HEK293 (cell line): ENCODE measurements around the gene PPOX.

Experiments
- CTCF ChIA-PET: fragments of 350-600 bp; formaldehyde crosslinking; extraction: SDS; loops from one replicate; lab custom pipeline; 2021; ENCODE audit warnings: antibody characterized with exemption; lab: Yijun Ruan, JAX
- POLR2A ChIA-PET: fragments of 300-600 bp; formaldehyde crosslinking; extraction: SDS; loops from one replicate; lab custom pipeline; 2020; ENCODE audit warnings: antibody characterized with exemption, inconsistent platforms; lab: Yijun Ruan, JAX
- H3K27ac ChIP-seq: fragments of 200-500 bp; sonication (Bioruptor generic); 2 replicates; pipeline ENCODE4 v1.5.1; 2014; ENCODE audit warnings: low read depth, low read length, control low read depth, inconsistent platforms; ENCODE audit errors: extremely low read depth
- H3K36me3 ChIP-seq, 2 experiments: fragments of 200-500 bp in 1 of 2; sonication (Bioruptor generic) in 1 of 2; 1 replicate in 1 of 2; 2 replicates in 1 of 2; pipeline ENCODE4 v1.5.1; 2014 to 2017; ENCODE audit warnings: inconsistent platforms in 2 of 2, low read length in 2 of 2; ENCODE audit not compliant: control insufficient read depth in 2 of 2, insufficient read depth in 1 of 2
- H3K4me1 ChIP-seq: fragments of 200-500 bp; sonication (Bioruptor generic); 2 replicates; pipeline ENCODE4 v1.5.1; 2014; ENCODE audit warnings: mild to moderate bottlenecking, low read length, inconsistent platforms; ENCODE audit not compliant: control insufficient read depth, insufficient read depth
- H3K4me3 ChIP-seq: 2 replicates; pipeline ENCODE4 v1.5.1; 2011; ENCODE audit warnings: low read depth, mild to moderate bottlenecking, control low read depth, low read length, moderate library complexity
- H3K9me3 ChIP-seq: fragments of 200-500 bp; sonication (Bioruptor generic); 2 replicates; pipeline ENCODE4 v1.5.1; 2014; ENCODE audit warnings: low read depth, low read length, inconsistent platforms; ENCODE audit not compliant: control insufficient read depth, insufficient read depth
- BCL11A ChIP-seq: fragments of 450-650 bp; formaldehyde crosslinking; IDR thresholded peaks from 2 replicates; pipeline ENCODE4 v1.5.1; 2016; ENCODE audit warnings: low read depth, missing biosample characterization, missing genetic modification characterization
- CTCF ChIP-seq: fragments of 450-650 bp; formaldehyde crosslinking; IDR thresholded peaks from 2 replicates; pipeline ENCODE4 v1.5.1; 2016; ENCODE audit warnings: missing biosample characterization, missing genetic modification characterization
- OSR2 ChIP-seq: fragments of 450-650 bp; formaldehyde crosslinking; IDR thresholded peaks from 2 replicates; pipeline ENCODE4 v1.5.1; 2016; ENCODE audit warnings: missing biosample characterization, missing genetic modification characterization
- TRIM28 ChIP-seq: IDR thresholded peaks from 2 replicates; pipeline ENCODE4 v1.6.1; 2011; ENCODE audit warnings: low read length, control low read depth, borderline replicate concordance
- YY1 ChIP-seq: fragments of 450-650 bp; formaldehyde crosslinking; IDR thresholded peaks from 2 replicates; pipeline ENCODE4 v1.5.1; 2018; ENCODE audit warnings: missing biosample characterization, missing genetic modification characterization
- ZBTB1 ChIP-seq: fragments of 450-650 bp; formaldehyde crosslinking; IDR thresholded peaks from 2 replicates; pipeline ENCODE4 v1.5.1; 2016; ENCODE audit warnings: missing biosample characterization, missing genetic modification characterization
- ZBTB10 ChIP-seq: fragments of 450-650 bp; formaldehyde crosslinking; IDR thresholded peaks from 2 replicates; pipeline ENCODE4 v1.5.1; 2016; ENCODE audit warnings: missing biosample characterization, missing genetic modification characterization
- ZEB2 ChIP-seq: fragments of 450-650 bp; formaldehyde crosslinking; IDR thresholded peaks from 2 replicates; pipeline ENCODE4 v1.5.1; 2016; ENCODE audit warnings: missing biosample characterization, missing genetic modification characterization
- ZFP37 ChIP-seq: fragments of 450-650 bp; formaldehyde crosslinking; IDR thresholded peaks from 2 replicates; pipeline ENCODE4 v1.5.1; 2016; ENCODE audit warnings: missing biosample characterization, missing genetic modification characterization
- ZFP69B ChIP-seq: fragments of 450-650 bp; formaldehyde crosslinking; IDR thresholded peaks from 2 replicates; pipeline ENCODE4 v1.5.1; 2016; ENCODE audit warnings: missing biosample characterization, missing genetic modification characterization
- ZNF112 ChIP-seq: fragments of 450-650 bp; formaldehyde crosslinking; IDR thresholded peaks from 2 replicates; pipeline ENCODE4 v1.5.0; 2017; ENCODE audit warnings: missing biosample characterization, missing genetic modification characterization
- ZNF121 ChIP-seq: fragments of 450-650 bp; formaldehyde crosslinking; IDR thresholded peaks from 2 replicates; pipeline ENCODE4 v1.5.1; 2016; ENCODE audit warnings: missing biosample characterization, missing genetic modification characterization
- ZNF16 ChIP-seq: fragments of 450-650 bp; formaldehyde crosslinking; IDR thresholded peaks from 2 replicates; pipeline ENCODE4 v1.5.1; 2016; ENCODE audit warnings: low read depth, missing biosample characterization, missing genetic modification characterization
- ZNF184 ChIP-seq: fragments of 450-650 bp; IDR thresholded peaks from 2 replicates; pipeline ENCODE4 v1.5.1; 2018; ENCODE audit warnings: missing biosample characterization, mild to moderate bottlenecking, missing genetic modification characterization
- ZNF248 ChIP-seq: fragments of 450-650 bp; formaldehyde crosslinking; IDR thresholded peaks from 2 replicates; pipeline ENCODE4 v1.5.1; 2017; ENCODE audit warnings: missing biosample characterization, missing genetic modification characterization
- ZNF335 ChIP-seq: fragments of 450-650 bp; formaldehyde crosslinking; conservative IDR thresholded peaks from 2 replicates; pipeline ENCODE4 v1.5.1; 2016; ENCODE audit warnings: missing biosample characterization, missing genetic modification characterization
- ZNF391 ChIP-seq: fragments of 450-650 bp; formaldehyde crosslinking; IDR thresholded peaks from 2 replicates; pipeline ENCODE4 v1.5.1; 2016; ENCODE audit warnings: low read depth, missing biosample characterization, missing genetic modification characterization, borderline replicate concordance
- ZNF488 ChIP-seq: fragments of 450-650 bp; formaldehyde crosslinking; IDR thresholded peaks from 2 replicates; pipeline ENCODE4 v1.5.1; 2016; ENCODE audit warnings: missing biosample characterization, missing genetic modification characterization
- ZNF510 ChIP-seq: fragments of 450-650 bp; formaldehyde crosslinking; IDR thresholded peaks from 2 replicates; pipeline ENCODE4 v1.5.1; 2018; ENCODE audit warnings: mild to moderate bottlenecking, missing genetic modification characterization, missing biosample characterization; ENCODE audit not compliant: insufficient replicate concordance
- ZNF701 ChIP-seq: fragments of 450-650 bp; formaldehyde crosslinking; IDR thresholded peaks from 2 replicates; pipeline ENCODE4 v1.5.1; 2016; ENCODE audit warnings: missing biosample characterization, missing genetic modification characterization
- ZNF768 ChIP-seq: fragments of 450-650 bp; formaldehyde crosslinking; IDR thresholded peaks from 2 replicates; pipeline ENCODE4 v1.5.1; 2018; ENCODE audit warnings: missing biosample characterization, mild to moderate bottlenecking, missing genetic modification characterization
- ZNF791 ChIP-seq: fragments of 450-650 bp; formaldehyde crosslinking; IDR thresholded peaks from 2 replicates; pipeline ENCODE4 v1.5.1; 2016; ENCODE audit warnings: missing biosample characterization, missing genetic modification characterization

The PPOX gene

GRCh38 chr1:161121834-161122233 lies 44.4 kb upstream of the PPOX start:
- ChIA-PET POLR2A (interaction anchor here (0.7 to 1.0 kb wide), 2 partner anchors 9 to 76 kb away, joined by 3 read pairs; partner anchors contain the start of gene USF1), CTCF (interaction anchor here (0.6 to 1.0 kb wide), 5 partner anchors 15 to 43 kb away, joined by 3 read pairs; partner anchors contain the start of gene KLHDC9)
- Histone ChIP-seq H3K4me3 (no peak overlapping the region), H3K4me1 (peaks cover 7% of the 10 kb centered on the region), H3K36me3 (peaks cover 20 to 77% of the 10 kb centered on the region in 2 experiments), H3K9me3 (no peaks in the 10 kb centered on the region), H3K27ac (no peak overlapping the region)
- TF ChIP-seq ZNF248 (tag by site-specific recombination) = no peak
- TF ChIP-seq ZBTB10 (tag by site-specific recombination) = no peak
- TF ChIP-seq ZNF184 (tag by site-specific recombination) = no peak
- TF ChIP-seq ZNF121 = no peak
- no peak for TF ChIP-seq ZEB2 (tag by site-specific recombination)
- no peak for TF ChIP-seq ZNF112 (tag by site-specific recombination)
- no peak for TF ChIP-seq ZNF768 (tag by site-specific recombination)
- no peak for TF ChIP-seq CTCF (tag by site-specific recombination)
- no peak for TF ChIP-seq TRIM28
- TF ChIP-seq BCL11A (tag by site-specific recombination) = no peak
- no peak for TF ChIP-seq ZNF391
- TF ChIP-seq ZNF335 (tag by site-specific recombination) = no peak
- no peak for TF ChIP-seq ZFP37 (tag by site-specific recombination)
- TF ChIP-seq OSR2 = no peak
- TF ChIP-seq, all 188 proteins: peak for 0

- no peaks in the 10 kb centered on the region for H3K9me3 ChIP-seq
- H3K27ac ChIP-seq = no peak overlapping the region
- CTCF ChIA-PET = interaction anchor here (0.6 kb wide), 1 partner anchor 48 kb away, joined by 3 read pairs; no protein-coding TSS in a partner anchor
- no peak overlapping the region for H3K4me3 ChIP-seq
- TF ChIP-seq BCL11A (tag by site-specific recombination) = no peak
- TF ChIP-seq ZFP69B (tag by site-specific recombination) = no peak
- TF ChIP-seq ZNF488 (tag by site-specific recombination) = no peak
- no peak for TF ChIP-seq ZNF510
- TF ChIP-seq ZBTB1 (tag by site-specific recombination) = no peak
- no peak for TF ChIP-seq OSR2
- TF ChIP-seq ZNF701 (tag by site-specific recombination) = no peak
- TF ChIP-seq YY1 (tag by site-specific recombination) = no peak
- no peak for TF ChIP-seq ZNF16 (tag by site-specific recombination)
- TF ChIP-seq ZNF791 (tag by site-specific recombination) = no peak
- TF ChIP-seq, all 188 proteins: peak for 0
- POLR2A ChIA-PET = interaction anchor here (0.6 kb wide), 1 partner anchor 15 kb away, joined by 3 read pairs; no protein-coding TSS in a partner anchor
- Histone ChIP-seq H3K36me3 (peaks cover 20 to 89% of the 10 kb centered on the region in 2 experiments), H3K4me1 (peaks cover 7% of the 10 kb centered on the region)
Measured at GRCh38 chr1:161122967-161123366, 43.3 kb upstream of the PPOX start.
